GM10266 (cell line): Measurements from ENCODE around the gene LCE1E.

ENCODE experiments used
- DNase-seq: peaks from one replicate; pipeline ENCODE4 v3.0.0; 2012; ENCODE audit errors: extremely low spot score
- TF ChIP-seq, protein P1 (sequence below): IDR thresholded peaks from 2 replicates; pipeline ENCODE4 v1.5.1; 2012; ENCODE audit warnings: mild to moderate bottlenecking, low read depth; ENCODE audit not compliant: control insufficient read depth, insufficient read depth; ENCODE audit errors: missing control alignments

The LCE1E gene

DNA sequence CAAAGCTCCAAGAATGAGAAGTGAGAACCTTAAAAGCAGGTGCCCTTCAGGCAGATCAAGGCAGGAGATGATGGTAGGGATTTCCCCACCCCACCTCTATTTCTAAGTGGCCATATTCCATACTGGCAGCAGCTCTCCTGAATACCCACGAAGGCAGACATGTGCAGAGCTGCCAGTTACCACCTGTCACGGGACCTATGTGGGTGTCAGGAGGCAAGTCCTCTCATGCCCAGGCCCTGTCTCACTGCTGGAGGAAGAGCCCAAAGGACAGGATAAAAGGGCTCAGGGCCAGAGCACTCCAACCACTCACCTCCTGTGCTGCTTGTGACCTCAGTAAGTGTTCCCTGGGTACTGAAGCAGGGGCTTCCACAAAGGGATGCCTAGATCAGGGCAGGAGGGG lies 25.0 kb downstream of the LCE1E start:
- TF ChIP-seq, protein P1, sequence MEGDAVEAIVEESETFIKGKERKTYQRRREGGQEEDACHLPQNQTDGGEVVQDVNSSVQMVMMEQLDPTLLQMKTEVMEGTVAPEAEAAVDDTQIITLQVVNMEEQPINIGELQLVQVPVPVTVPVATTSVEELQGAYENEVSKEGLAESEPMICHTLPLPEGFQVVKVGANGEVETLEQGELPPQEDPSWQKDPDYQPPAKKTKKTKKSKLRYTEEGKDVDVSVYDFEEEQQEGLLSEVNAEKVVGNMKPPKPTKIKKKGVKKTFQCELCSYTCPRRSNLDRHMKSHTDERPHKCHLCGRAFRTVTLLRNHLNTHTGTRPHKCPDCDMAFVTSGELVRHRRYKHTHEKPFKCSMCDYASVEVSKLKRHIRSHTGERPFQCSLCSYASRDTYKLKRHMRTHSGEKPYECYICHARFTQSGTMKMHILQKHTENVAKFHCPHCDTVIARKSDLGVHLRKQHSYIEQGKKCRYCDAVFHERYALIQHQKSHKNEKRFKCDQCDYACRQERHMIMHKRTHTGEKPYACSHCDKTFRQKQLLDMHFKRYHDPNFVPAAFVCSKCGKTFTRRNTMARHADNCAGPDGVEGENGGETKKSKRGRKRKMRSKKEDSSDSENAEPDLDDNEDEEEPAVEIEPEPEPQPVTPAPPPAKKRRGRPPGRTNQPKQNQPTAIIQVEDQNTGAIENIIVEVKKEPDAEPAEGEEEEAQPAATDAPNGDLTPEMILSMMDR: no peak
- DNase-seq: no peak

DNA sequence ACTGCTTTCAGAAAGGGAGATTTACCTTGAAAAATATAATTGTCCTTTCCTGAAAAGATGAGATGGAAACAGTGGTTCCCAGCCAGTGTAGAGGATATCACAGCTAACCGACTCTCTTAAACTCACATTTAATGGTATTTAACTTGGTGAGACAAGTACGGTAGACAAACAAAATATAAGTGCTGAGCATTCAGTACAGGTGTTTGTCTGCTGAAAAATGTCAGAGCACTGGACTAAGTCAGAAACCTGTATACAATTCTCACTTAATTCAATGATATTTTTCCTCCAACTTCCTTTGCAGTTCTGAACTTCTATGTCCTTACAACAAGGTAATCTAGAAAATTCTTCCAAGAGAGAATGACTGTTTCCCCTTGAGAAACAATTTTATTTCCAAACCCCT lies 25.6 kb downstream of the LCE1E start, which contains the start of gene LCE1B:
TSS of gene LCE1B (plus strand) at position 301 of the 400 bp plus-strand sequence. CDS start 476 bp downstream, outside the sequence.
- DNase-seq: no peak
- TF ChIP-seq, protein P1: no peak

DNA sequence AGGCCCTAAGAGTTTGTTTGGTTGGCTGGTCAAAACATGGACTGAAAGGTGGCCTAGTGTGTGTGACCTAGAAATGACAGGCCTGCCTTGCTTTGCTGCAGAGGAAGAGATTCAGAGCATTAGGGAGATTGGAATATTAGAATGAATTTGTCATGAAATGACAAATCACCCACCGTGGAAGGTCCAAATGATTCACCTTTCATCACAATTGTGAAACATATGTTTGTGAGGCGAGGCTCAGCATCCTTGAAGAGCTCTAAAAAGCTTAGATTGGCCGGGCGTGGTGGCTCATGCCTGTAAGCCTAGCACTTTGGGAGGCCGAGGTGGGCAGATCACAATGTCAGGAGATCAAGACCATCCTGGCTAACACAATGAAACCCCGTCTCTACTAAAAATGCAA lies 31.3 kb downstream of the LCE1E start:
- no peak for DNase-seq
- TF ChIP-seq, protein P1: no peak

DNA sequence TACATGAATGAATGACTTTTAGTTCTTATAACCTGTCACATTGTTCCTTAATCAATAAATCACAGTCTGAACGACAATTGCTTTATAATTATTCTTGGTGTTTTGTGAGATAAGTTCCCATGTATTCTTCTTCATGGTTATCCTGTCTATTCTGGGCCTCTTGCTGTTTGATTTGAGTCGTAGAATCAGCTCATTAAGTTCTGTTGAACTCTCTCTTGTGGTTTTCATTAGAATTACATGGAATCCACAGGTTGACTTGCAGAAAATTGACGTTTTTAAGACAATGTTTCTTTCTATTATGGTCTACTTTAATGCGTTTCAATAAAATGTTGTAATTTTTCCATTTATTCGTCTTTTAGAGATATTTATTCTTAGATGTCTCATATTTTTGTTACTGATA lies 37.2 kb downstream of the LCE1E start:
- TF ChIP-seq, protein P1: no peak
- no peak for DNase-seq

DNA sequence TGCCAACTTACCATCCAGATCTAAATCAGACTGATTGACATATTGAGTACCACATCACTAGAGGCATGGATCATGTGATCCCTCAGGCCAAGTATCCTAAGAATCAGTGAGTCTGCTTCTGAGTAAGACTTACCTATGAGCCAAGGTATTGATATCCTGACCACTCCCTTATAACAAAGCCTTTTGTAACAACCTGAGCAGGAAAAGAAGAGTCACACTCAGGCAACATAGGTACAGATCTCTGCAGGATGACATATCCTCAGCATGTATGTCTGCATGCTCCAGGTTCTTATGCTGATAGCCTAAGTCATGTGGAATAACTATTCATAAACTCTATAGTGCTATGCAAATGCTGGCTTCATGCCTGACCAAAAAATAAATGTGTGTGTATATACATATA lies 38.9 kb downstream of the LCE1E start:
- DNase-seq: no peak
- TF ChIP-seq, protein P1: no peak

DNA sequence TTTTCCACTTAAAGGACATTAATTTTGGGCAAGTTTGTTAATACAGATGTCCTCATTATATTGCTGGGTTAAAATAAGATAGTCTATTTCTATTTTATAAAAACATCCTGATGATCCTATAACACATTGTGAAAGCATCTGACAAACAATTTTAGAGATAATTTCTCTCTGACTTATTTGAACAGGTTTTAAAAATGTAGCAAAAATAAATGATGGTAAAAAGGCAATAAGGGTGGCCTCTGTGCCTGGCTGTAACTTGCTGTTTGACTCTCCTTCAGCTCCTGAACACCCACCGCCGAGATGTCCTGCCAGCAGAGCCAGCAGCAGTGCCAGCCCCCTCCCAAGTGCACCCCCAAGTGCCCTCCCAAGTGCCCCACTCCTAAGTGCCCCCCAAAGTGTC lies 41.1 kb downstream of the LCE1E start, which contains the start of gene LCE1A:
TSS of gene LCE1A (plus strand) at position 301 of the 400 bp plus-strand sequence. CDS start at position 301, 0 bp downstream.
- DNase-seq: no peak
- TF ChIP-seq, protein P1: no peak

DNA sequence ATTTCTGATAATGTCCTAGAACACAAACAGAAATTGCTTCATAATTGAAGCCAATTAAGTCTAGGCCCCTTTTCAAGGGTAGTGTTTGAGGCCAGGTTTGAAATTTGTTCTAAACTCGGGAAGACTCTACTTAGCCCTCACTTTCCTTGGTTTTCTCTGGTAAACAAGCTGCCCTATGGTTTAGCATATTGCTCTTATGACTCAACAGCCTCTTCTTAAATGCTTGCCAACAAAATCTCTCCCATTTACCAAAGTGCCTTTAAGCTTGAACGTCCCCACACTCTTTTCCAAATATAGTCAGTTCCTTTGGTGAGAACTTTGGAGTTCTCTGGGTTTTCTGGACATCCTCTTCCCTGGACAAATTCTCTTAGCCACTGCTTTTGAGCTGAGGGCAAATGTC lies 50.8 kb downstream of the LCE1E start:
- TF ChIP-seq, protein P1: no peak
- DNase-seq: no peak
